Activated naive CD4-positive, alpha-beta T cell treated with anti-CD3 and anti-CD28 coated beads for 36 hours (primary cell): ENCODE data around the gene PRAMEF11. TPM values are rescaled to one million over a fixed set of nuclear protein-coding genes. Genes with fewer than 3 reads are reported as not detected.
"Not testable (repeated sequence)": the region's sequence is repeated elsewhere in the genome, so short reads cannot be mapped to it uniquely, and the experiment has no call there.

Experiments
- CTCF ChIA-PET: fragments of 350-600 bp; sonication (Branson Sonifier 250); formaldehyde crosslinking; loops from one replicate; lab custom pipeline; 2021; ENCODE audit warnings: antibody characterized with exemption; lab: Charles Lee
- DNase-seq: peaks from one replicate; pipeline ENCODE4 v3.0.0-alpha.2; 2020
- H3K27ac Mint-ChIP-seq: one replicate; pipeline ENCODE4 v1.8.0; 2021; ENCODE audit warnings: mild to moderate bottlenecking, mixed read lengths
- H3K27me3 Mint-ChIP-seq: one replicate; pipeline ENCODE4 v1.8.0; 2021; ENCODE audit warnings: low read depth, mixed read lengths
- H3K36me3 Mint-ChIP-seq: one replicate; pipeline ENCODE4 v1.8.0; 2021; ENCODE audit warnings: low read depth, mixed read lengths
- H3K4me1 Mint-ChIP-seq: one replicate; pipeline ENCODE4 v1.8.0; 2021; ENCODE audit warnings: low read depth, mixed read lengths
- H3K4me3 Mint-ChIP-seq: one replicate; pipeline ENCODE4 v1.8.0; 2021; ENCODE audit warnings: mild to moderate bottlenecking, moderate library complexity, mixed read lengths
- H3K9me3 Mint-ChIP-seq: one replicate; pipeline ENCODE4 v1.8.0; 2021; ENCODE audit warnings: mixed read lengths
- intact Hi-C: fragments of 100-400 bp; cut with micrococcal nuclease; formaldehyde crosslinking; loops from one replicate; pipeline ENCODE4 v1.15.1; 2023
- total RNA-seq, 2 experiments: library from RNA; stranded (reverse); gene quantifications; one replicate each; pipeline ENCODE4 v1.2.3, GENCODE V29; 2021

Gene PRAMEF11
- total RNA-seq, 2 experiments from 2014 or later, result not detected

GRCh38 chr1:12798911-12799310 lies 32.3 kb downstream of the PRAMEF11 start:
- no peaks in the 10 kb centered on the region for H3K9me3 Mint-ChIP-seq
- no peaks in the 10 kb centered on the region for H3K4me1 Mint-ChIP-seq
- no peak for DNase-seq
- peaks cover 2% of the 10 kb centered on the region for H3K27me3 Mint-ChIP-seq
- H3K27ac Mint-ChIP-seq, result no peak overlapping the region
- CTCF ChIA-PET, result interaction anchor here (0.6 kb wide), 1 partner anchor 431 kb away, joined by 4 read pairs; no protein-coding TSS in a partner anchor
- intact Hi-C loops, result no loop called here
- H3K4me3 Mint-ChIP-seq, result no peak overlapping the region
- no peaks in the 10 kb centered on the region for H3K36me3 Mint-ChIP-seq

GRCh38 chr1:12791097-12791496 lies 40.1 kb downstream of the PRAMEF11 start, which contains the start of gene PRAMEF1:
TSS of gene PRAMEF1 (plus strand) at chr1:12791397. CDS start at chr1:12793228, 1,831 bp downstream.
- H3K27ac Mint-ChIP-seq, DNase-seq, intact Hi-C loops, H3K36me3 Mint-ChIP-seq, CTCF ChIA-PET, H3K9me3 Mint-ChIP-seq, H3K4me3 Mint-ChIP-seq, H3K4me1 Mint-ChIP-seq, H3K27me3 Mint-ChIP-seq: not testable (repeated sequence)

- CTCF ChIA-PET, H3K27ac Mint-ChIP-seq, H3K36me3 Mint-ChIP-seq, H3K4me3 Mint-ChIP-seq, H3K4me1 Mint-ChIP-seq, intact Hi-C loops, H3K27me3 Mint-ChIP-seq: not testable (repeated sequence)
- H3K9me3 Mint-ChIP-seq, result peaks cover 24% of the 10 kb centered on the region
- peak; percentile 9 for DNase-seq
Measured at GRCh38 chr1:12784729-12785128, 46.5 kb downstream of the PRAMEF11 start.

- H3K4me3 Mint-ChIP-seq, intact Hi-C loops, H3K4me1 Mint-ChIP-seq, H3K27me3 Mint-ChIP-seq, H3K36me3 Mint-ChIP-seq, DNase-seq, H3K27ac Mint-ChIP-seq, CTCF ChIA-PET: not testable (repeated sequence)
- H3K9me3 Mint-ChIP-seq, result peaks cover 24% of the 10 kb centered on the region
Measured at GRCh38 chr1:12783783-12784182, 47.4 kb downstream of the PRAMEF11 start.

- intact Hi-C loops, DNase-seq, H3K27me3 Mint-ChIP-seq, CTCF ChIA-PET, H3K4me3 Mint-ChIP-seq, H3K27ac Mint-ChIP-seq, H3K4me1 Mint-ChIP-seq, H3K36me3 Mint-ChIP-seq: not testable (repeated sequence)
- H3K9me3 Mint-ChIP-seq, result peaks cover 23% of the 10 kb centered on the region
Measured at GRCh38 chr1:12781488-12781887, 49.7 kb downstream of the PRAMEF11 start.

GRCh38 chr1:12778907-12779306 lies 52.3 kb downstream of the PRAMEF11 start:
- H3K27me3 Mint-ChIP-seq, result peaks cover 6% of the 10 kb centered on the region
- no peaks in the 10 kb centered on the region for H3K36me3 Mint-ChIP-seq
- intact Hi-C loops, result no loop called here
- CTCF ChIA-PET, result no interaction called here
- no peak overlapping the region for H3K27ac Mint-ChIP-seq
- H3K4me3 Mint-ChIP-seq, result no peak overlapping the region
- H3K4me1 Mint-ChIP-seq, result no peaks in the 10 kb centered on the region
- H3K9me3 Mint-ChIP-seq, result peaks cover 7% of the 10 kb centered on the region
- no peak for DNase-seq

- DNase-seq, result no peak
- Mint-ChIP-seq H3K4me1 (no peaks in the 10 kb centered on the region), H3K9me3 (peaks cover under 1% of the 10 kb centered on the region), H3K27ac (no peak overlapping the region), H3K4me3 (no peak overlapping the region), H3K36me3 (no peaks in the 10 kb centered on the region), H3K27me3 (peaks cover 6% of the 10 kb centered on the region)
- CTCF ChIA-PET, result no interaction called here
- intact Hi-C loops, result no loop called here
Measured at GRCh38 chr1:12778061-12778460, 53.1 kb downstream of the PRAMEF11 start.

GRCh38 chr1:12776801-12777557 lies 54.2 kb downstream of the PRAMEF11 start:
- peaks cover 6% of the 10 kb centered on the region for H3K27me3 Mint-ChIP-seq
- intact Hi-C loops, result no loop called here
- no peak for DNase-seq
- no peak overlapping the region for H3K4me3 Mint-ChIP-seq
- H3K9me3 Mint-ChIP-seq, result no peaks in the 10 kb centered on the region
- no peaks in the 10 kb centered on the region for H3K36me3 Mint-ChIP-seq
- no peaks in the 10 kb centered on the region for H3K4me1 Mint-ChIP-seq
- no peak overlapping the region for H3K27ac Mint-ChIP-seq
- CTCF ChIA-PET, result no interaction called here

GRCh38 chr1:12775443-12775842 lies 55.8 kb downstream of the PRAMEF11 start:
- Mint-ChIP-seq H3K4me1 (no peaks in the 10 kb centered on the region), H3K4me3 (no peak overlapping the region), H3K36me3 (no peaks in the 10 kb centered on the region), H3K27me3 (peaks cover 16% of the 10 kb centered on the region), H3K9me3 (no peaks in the 10 kb centered on the region), H3K27ac (no peak overlapping the region)
- CTCF ChIA-PET, result no interaction called here
- intact Hi-C loops, result no loop called here
- no peak for DNase-seq

GRCh38 chr1:12774801-12775345 lies 56.3 kb downstream of the PRAMEF11 start:
- Mint-ChIP-seq H3K9me3 (no peaks in the 10 kb centered on the region), H3K36me3 (no peaks in the 10 kb centered on the region)

More at GRCh38 chr1:12774801-12775345, 56.3 kb downstream of the PRAMEF11 start:
- DNase-seq, result no peak
- CTCF ChIA-PET, result no interaction called here
- intact Hi-C loops, result no loop called here
- Mint-ChIP-seq H3K4me1 (no peaks in the 10 kb centered on the region), H3K4me3 (no peak overlapping the region), H3K27ac (no peak overlapping the region), H3K27me3 (peaks cover 21% of the 10 kb centered on the region)

Other genes with a start within 250 kb of the PRAMEF11 start
- gene DHRS3, start 213.2 kb downstream of the PRAMEF11 start, total RNA-seq, result 10 to 100 TPM; 45.5 to 45.7 TPM
- not detected for gene AADACL4, start 187.3 kb downstream of the PRAMEF11 start, total RNA-seq
- not detected for gene AADACL3, start 115.3 kb downstream of the PRAMEF11 start, total RNA-seq
- not detected for gene CFAP107, start 85.2 kb downstream of the PRAMEF11 start, total RNA-seq
- gene PRAMEF12, start 57.7 kb downstream of the PRAMEF11 start, total RNA-seq, result not detected
- not detected for gene PRAMEF1, start 40.0 kb downstream of the PRAMEF11 start, total RNA-seq
- gene HNRNPCL1, start 17.3 kb upstream of the PRAMEF11 start, total RNA-seq, result not detected
- gene PRAMEF2, start 25.7 kb upstream of the PRAMEF11 start, total RNA-seq, result not detected
- not detected for gene PRAMEF4, start 54.8 kb upstream of the PRAMEF11 start, total RNA-seq
- not detected for gene PRAMEF10, start 66.9 kb upstream of the PRAMEF11 start, total RNA-seq
- not detected for gene PRAMEF7, start 85.2 kb upstream of the PRAMEF11 start, total RNA-seq
- not detected for gene PRAMEF6, start 116.2 kb upstream of the PRAMEF11 start, total RNA-seq
- not detected for gene PRAMEF27, start 225.2 kb upstream of the PRAMEF11 start, total RNA-seq
- gene HNRNPCL3, start 229.4 kb upstream of the PRAMEF11 start, total RNA-seq, result not detected
- not detected for gene PRAMEF25, start 239.4 kb upstream of the PRAMEF11 start, total RNA-seq